H9 (cell line): ENCODE measurements around the gene YPEL1. TPM values are rescaled to one million over a fixed set of nuclear protein-coding genes. Genes with fewer than 3 reads are reported as not detected.

Experiments
- DNase-seq: peaks from one replicate; pipeline ENCODE4 v3.0.0-alpha.2; 2017
- H2AFZ ChIP-seq: one replicate; pipeline ENCODE4 v1.6.1; 2013; ENCODE audit warnings: mild to moderate bottlenecking, low read length, control low read depth, moderate library complexity
- H2AK5ac ChIP-seq: 2 replicates; pipeline ENCODE4 v1.6.1; 2013; ENCODE audit warnings: low read length, control low read depth, mixed read lengths; ENCODE audit not compliant: insufficient read length
- H2BK120ac ChIP-seq: one replicate; pipeline ENCODE4 v1.6.1; 2013; ENCODE audit warnings: low read depth, mild to moderate bottlenecking, low read length, control low read depth, inconsistent platforms; ENCODE audit not compliant: poor library complexity, severe bottlenecking
- H2BK12ac ChIP-seq: 2 replicates; pipeline ENCODE4 v1.6.1; 2013; ENCODE audit warnings: low read length, control low read depth, mixed read lengths, low read depth; ENCODE audit not compliant: insufficient read length
- H2BK15ac ChIP-seq: 2 replicates; pipeline ENCODE4 v1.6.1; 2013; ENCODE audit warnings: low read depth, low read length, control low read depth
- H2BK20ac ChIP-seq: one replicate; pipeline ENCODE4 v1.6.1; 2013; ENCODE audit warnings: low read depth, mild to moderate bottlenecking, low read length, control low read depth, inconsistent platforms; ENCODE audit not compliant: poor library complexity, severe bottlenecking
- H2BK5ac ChIP-seq: 2 replicates; pipeline ENCODE4 v1.6.1; 2013; ENCODE audit warnings: low read length, control low read depth, mixed read lengths; ENCODE audit not compliant: insufficient read length
- H3K14ac ChIP-seq: 2 replicates; pipeline ENCODE4 v1.6.1; 2013; ENCODE audit warnings: low read length, control low read depth; ENCODE audit not compliant: insufficient read depth
- H3K18ac ChIP-seq: 2 replicates; pipeline ENCODE4 v1.6.1; 2013; ENCODE audit warnings: low read depth, mild to moderate bottlenecking, mixed read lengths, low read length, control low read depth; ENCODE audit not compliant: insufficient read length
- H3K23ac ChIP-seq: 2 replicates; pipeline ENCODE4 v1.6.1; 2013; ENCODE audit warnings: low read length, control low read depth, mixed read lengths, low read depth; ENCODE audit not compliant: insufficient read length
- H3K23me2 ChIP-seq: 2 replicates; pipeline ENCODE4 v1.6.1; 2013; ENCODE audit warnings: low read depth, mild to moderate bottlenecking, mixed read lengths, low read length, control low read depth; ENCODE audit not compliant: insufficient read length, poor library complexity, severe bottlenecking
- H3K27ac ChIP-seq: 2 replicates; pipeline ENCODE4 v1.5.1; 2013; ENCODE audit warnings: low read length, control low read depth, mixed read lengths, low read depth; ENCODE audit not compliant: insufficient read length
- H3K27me3 ChIP-seq: 2 replicates; pipeline ENCODE4 v1.6.1; 2013; ENCODE audit warnings: low read length, control low read depth, inconsistent platforms; ENCODE audit not compliant: insufficient read depth
- H3K4ac ChIP-seq: 2 replicates; pipeline ENCODE4 v1.6.1; 2013; ENCODE audit warnings: low read depth, mild to moderate bottlenecking, control low read depth, inconsistent platforms, low read length, moderate library complexity
- H3K4me1 ChIP-seq: 2 replicates; pipeline ENCODE4 v1.6.1; 2013; ENCODE audit warnings: low read length, control low read depth, inconsistent platforms; ENCODE audit not compliant: insufficient read depth
- H3K4me2 ChIP-seq: 2 replicates; pipeline ENCODE4 v1.6.1; 2013; ENCODE audit warnings: low read length, control low read depth, mixed read lengths; ENCODE audit not compliant: insufficient read length, insufficient read depth
- H3K56ac ChIP-seq: 2 replicates; pipeline ENCODE4 v1.6.1; 2013; ENCODE audit warnings: low read depth, mild to moderate bottlenecking, mixed read lengths, low read length, control low read depth; ENCODE audit not compliant: insufficient read length
- H3K79me1 ChIP-seq: 2 replicates; pipeline ENCODE4 v1.6.1; 2013; ENCODE audit warnings: low read depth, mild to moderate bottlenecking, moderate library complexity, low read length, control low read depth, inconsistent platforms; ENCODE audit not compliant: insufficient read depth, poor library complexity, severe bottlenecking
- H3K79me2 ChIP-seq: 2 replicates; pipeline ENCODE4 v1.6.1; 2013; ENCODE audit warnings: low read length, control low read depth, inconsistent platforms; ENCODE audit not compliant: insufficient read depth
- H3K9ac ChIP-seq: 2 replicates; pipeline ENCODE4 v1.6.1; 2013; ENCODE audit warnings: low read length, control low read depth, mixed read lengths; ENCODE audit not compliant: insufficient read length; ENCODE audit errors: extremely low read depth
- H3K9me3 ChIP-seq: one replicate; pipeline ENCODE4 v1.6.1; 2013; ENCODE audit warnings: low read depth, low read length, inconsistent platforms; ENCODE audit not compliant: control insufficient read depth
- H3T11ph ChIP-seq: one replicate; pipeline ENCODE4 v1.6.1; 2013; ENCODE audit warnings: mild to moderate bottlenecking, low read length, control low read depth, inconsistent platforms
- H4K20me1 ChIP-seq: one replicate; pipeline ENCODE4 v1.6.1; 2013; ENCODE audit not compliant: control insufficient read depth, insufficient read length, insufficient read depth
- H4K5ac ChIP-seq: 2 replicates; pipeline ENCODE4 v1.6.1; 2013; ENCODE audit warnings: low read depth, mild to moderate bottlenecking, mixed read lengths, low read length, control low read depth; ENCODE audit not compliant: insufficient read length
- H4K8ac ChIP-seq: replicated peaks from 2 replicates; pipeline ENCODE4 v1.6.1; 2013; ENCODE audit warnings: low read length, control low read depth, mixed read lengths, low read depth; ENCODE audit not compliant: insufficient read length
- H4K91ac ChIP-seq: 2 replicates; pipeline ENCODE4 v1.6.1; 2013; ENCODE audit warnings: low read depth, mild to moderate bottlenecking, moderate library complexity, mixed read lengths, low read length, control low read depth; ENCODE audit not compliant: insufficient read length
- H3K27ac Mint-ChIP-seq, 3 experiments: 2 replicates in 2 of 3; 3 replicates in 1 of 3; pipeline ENCODE4 v1.8.0; 2020 to 2021; ENCODE audit warnings: mixed read lengths in 3 of 3, mild to moderate bottlenecking in 1 of 3, moderate library complexity in 1 of 3
- H3K27me3 Mint-ChIP-seq: 2 replicates; pipeline ENCODE4 v1.8.0; 2021; ENCODE audit warnings: low read depth, mild to moderate bottlenecking, moderate library complexity, mixed read lengths
- H3K36me3 Mint-ChIP-seq, 3 experiments: 2 replicates in 2 of 3; 3 replicates in 1 of 3; pipeline ENCODE4 v1.8.0; 2020 to 2021; ENCODE audit warnings: low read depth in 3 of 3, mixed read lengths in 3 of 3; ENCODE audit not compliant: insufficient read depth in 1 of 3
- H3K4me1 Mint-ChIP-seq, 2 experiments: 2 replicates each; pipeline ENCODE4 v1.8.0; 2020; ENCODE audit warnings: mixed read lengths in 2 of 2
- H3K4me3 Mint-ChIP-seq, 2 experiments: 2 replicates in 1 of 2; 3 replicates in 1 of 2; pipeline ENCODE4 v1.8.0; 2020 to 2021; ENCODE audit warnings: mild to moderate bottlenecking in 2 of 2, mixed read lengths in 2 of 2, moderate library complexity in 1 of 2
- H3K9me3 Mint-ChIP-seq, 2 experiments: 2 replicates in 1 of 2; 3 replicates in 1 of 2; pipeline ENCODE4 v1.8.0; 2020; ENCODE audit warnings: mild to moderate bottlenecking in 2 of 2, mixed read lengths in 2 of 2, moderate library complexity in 1 of 2
- whole genome bisulfite sequencing: extraction: QIAGEN DNeasy Blood & Tissue Kit; methylation state at CpG from one replicate; pipeline ENCODE4 v1.1.7; 2013; ENCODE audit warnings: missing lambda C conversion rate, low lambda C conversion rate, mixed read lengths; ENCODE audit not compliant: insufficient read length; ENCODE audit errors: extremely low coverage; 5-methylcytosine and 5-hydroxymethylcytosine counted together
- total RNA-seq: library from RNA; stranded (reverse); gene quantifications from 2 replicates; pipeline ENCODE4 v1.2.1, GENCODE V29; 2021
- TF ChIP-seq, protein P1 (sequence below): fragments of 200-600 bp; sonication (generic); conservative IDR thresholded peaks from 3 replicates; pipeline ENCODE4 v1.8.0; 2021; ENCODE audit warnings: antibody characterized with exemption, mild to moderate bottlenecking

Gene YPEL1
- total RNA-seq, 1 experiment from 2014 or later: 5.4 TPM

DNA sequence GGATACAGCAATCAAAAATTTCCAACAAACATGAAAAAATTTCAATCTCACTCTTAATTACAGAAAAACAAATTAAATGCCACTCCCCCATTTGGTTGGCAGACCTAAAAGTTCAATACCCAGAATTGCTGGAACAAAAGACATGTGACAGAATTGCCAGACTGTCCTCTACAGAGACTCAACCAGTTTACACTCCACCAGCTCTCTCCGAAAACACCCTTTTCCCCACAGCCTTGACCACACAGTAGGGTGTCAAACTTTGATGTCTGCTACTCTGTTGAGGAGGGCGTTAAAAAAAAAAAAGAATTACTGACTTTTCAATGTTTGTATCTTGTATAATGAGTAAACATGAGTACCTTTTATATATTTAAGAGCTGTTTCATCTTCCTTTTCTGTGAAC lies 44.7 kb upstream of the YPEL1 start:
- Histone ChIP-seq H3K4ac (no peak overlapping the region), H3K23me2 (no peaks in the 10 kb centered on the region), H2BK12ac (no peak overlapping the region), H2AK5ac (no peak overlapping the region), H3K27ac (no peak overlapping the region), H4K20me1 (no peaks in the 10 kb centered on the region), H2BK5ac (no peak overlapping the region), H3K14ac (no peak overlapping the region), H3K56ac (no peak overlapping the region), H3K27me3 (no peaks in the 10 kb centered on the region), H3K9me3 (no peaks in the 10 kb centered on the region), H2BK15ac (no peak overlapping the region), H3T11ph (no peak overlapping the region), H4K5ac (no peak overlapping the region), H3K9ac (no peak overlapping the region), H3K79me1 (no peaks in the 10 kb centered on the region), H2BK20ac (no peak overlapping the region), H4K91ac (no peak overlapping the region), H3K4me2 (no peak overlapping the region), H3K18ac (no peak overlapping the region), H3K4me1 (no peaks in the 10 kb centered on the region), H4K8ac (no peak overlapping the region), H3K79me2 (no peaks in the 10 kb centered on the region), H3K23ac (no peak overlapping the region), H2AFZ (no peak overlapping the region), H2BK120ac (no peak overlapping the region)
- no peaks in the 10 kb centered on the region for H3K9me3 Mint-ChIP-seq
- TF ChIP-seq, protein P1, sequence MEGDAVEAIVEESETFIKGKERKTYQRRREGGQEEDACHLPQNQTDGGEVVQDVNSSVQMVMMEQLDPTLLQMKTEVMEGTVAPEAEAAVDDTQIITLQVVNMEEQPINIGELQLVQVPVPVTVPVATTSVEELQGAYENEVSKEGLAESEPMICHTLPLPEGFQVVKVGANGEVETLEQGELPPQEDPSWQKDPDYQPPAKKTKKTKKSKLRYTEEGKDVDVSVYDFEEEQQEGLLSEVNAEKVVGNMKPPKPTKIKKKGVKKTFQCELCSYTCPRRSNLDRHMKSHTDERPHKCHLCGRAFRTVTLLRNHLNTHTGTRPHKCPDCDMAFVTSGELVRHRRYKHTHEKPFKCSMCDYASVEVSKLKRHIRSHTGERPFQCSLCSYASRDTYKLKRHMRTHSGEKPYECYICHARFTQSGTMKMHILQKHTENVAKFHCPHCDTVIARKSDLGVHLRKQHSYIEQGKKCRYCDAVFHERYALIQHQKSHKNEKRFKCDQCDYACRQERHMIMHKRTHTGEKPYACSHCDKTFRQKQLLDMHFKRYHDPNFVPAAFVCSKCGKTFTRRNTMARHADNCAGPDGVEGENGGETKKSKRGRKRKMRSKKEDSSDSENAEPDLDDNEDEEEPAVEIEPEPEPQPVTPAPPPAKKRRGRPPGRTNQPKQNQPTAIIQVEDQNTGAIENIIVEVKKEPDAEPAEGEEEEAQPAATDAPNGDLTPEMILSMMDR: no peak
- H3K36me3 Mint-ChIP-seq: peaks cover 13 to 47% (median 29%) of the 10 kb centered on the region in 3 experiments; a peak in 6 of 7 replicates
- H3K27me3 Mint-ChIP-seq: no peaks in the 10 kb centered on the region
- no peak for DNase-seq
- no peak overlapping the region for H3K4me3 Mint-ChIP-seq
- no peak overlapping the region; a peak in 1 of 7 replicates for H3K27ac Mint-ChIP-seq
- H3K4me1 Mint-ChIP-seq: no peaks in the 10 kb centered on the region
- WGBS: no CpG with 5 or more reads among the region's 2 CpGs
